ENCODE results near the gene ZBTB16.

The ZBTB16 gene

GRCh38 chr11:114156782-114157181 is 97.3 kb downstream of the ZBTB16 start:
- DNase-seq, result no peak

GRCh38 chr11:114157476-114158050 is 98.1 kb downstream of the ZBTB16 start:
- DNase-seq, result no peak

GRCh38 chr11:114158421-114158820 is 98.9 kb downstream of the ZBTB16 start:
- DNase-seq, result no peak

GRCh38 chr11:114158886-114159285 is 99.4 kb downstream of the ZBTB16 start:
- DNase-seq, result no peak

- no peak for DNase-seq
These were observed 99.8 kb downstream of the ZBTB16 start for GRCh38 chr11:114159320-114159719.

GRCh38 chr11:114159802-114160632 is 100.5 kb downstream of the ZBTB16 start:
- DNase-seq, result peak; percentile 97

GRCh38 chr11:114160894-114161293 is 101.4 kb downstream of the ZBTB16 start:
- DNase-seq, result no peak

- DNase-seq, result no peak
These were observed 102.2 kb downstream of the ZBTB16 start for GRCh38 chr11:114161486-114162250.

GRCh38 chr11:114162719-114163123 is 103.2 kb downstream of the ZBTB16 start:
- DNase-seq, result no peak

- DNase-seq, result no peak
These were observed 103.7 kb downstream of the ZBTB16 start for GRCh38 chr11:114163229-114163631.

GRCh38 chr11:114163830-114164401 is 104.4 kb downstream of the ZBTB16 start:
- no peak for DNase-seq

GRCh38 chr11:114164546-114164945 is 105.0 kb downstream of the ZBTB16 start:
- no peak for DNase-seq

- DNase-seq, result no peak
These were observed 106.1 kb downstream of the ZBTB16 start for GRCh38 chr11:114165326-114166230.

GRCh38 chr11:114166362-114166761 is 106.9 kb downstream of the ZBTB16 start:
- no peak for DNase-seq

GRCh38 chr11:114166897-114167323 is 107.4 kb downstream of the ZBTB16 start:
- DNase-seq, result peak; percentile 54

- no peak for DNase-seq
These were observed 107.8 kb downstream of the ZBTB16 start for GRCh38 chr11:114167355-114167754.

GRCh38 chr11:114167771-114168448 is 108.4 kb downstream of the ZBTB16 start:
- DNase-seq, result no peak

- DNase-seq, result no peak
These were observed 109.2 kb downstream of the ZBTB16 start for GRCh38 chr11:114168691-114169090.

- no peak for DNase-seq
These were observed 109.8 kb downstream of the ZBTB16 start for GRCh38 chr11:114169321-114169749.

GRCh38 chr11:114169821-114170220 is 110.3 kb downstream of the ZBTB16 start:
- no peak for DNase-seq

- DNase-seq, result no peak
These were observed 110.7 kb downstream of the ZBTB16 start for GRCh38 chr11:114170226-114170625.
